ENCODE measurements around the gene KCNG3.

Gene KCNG3

DNA sequence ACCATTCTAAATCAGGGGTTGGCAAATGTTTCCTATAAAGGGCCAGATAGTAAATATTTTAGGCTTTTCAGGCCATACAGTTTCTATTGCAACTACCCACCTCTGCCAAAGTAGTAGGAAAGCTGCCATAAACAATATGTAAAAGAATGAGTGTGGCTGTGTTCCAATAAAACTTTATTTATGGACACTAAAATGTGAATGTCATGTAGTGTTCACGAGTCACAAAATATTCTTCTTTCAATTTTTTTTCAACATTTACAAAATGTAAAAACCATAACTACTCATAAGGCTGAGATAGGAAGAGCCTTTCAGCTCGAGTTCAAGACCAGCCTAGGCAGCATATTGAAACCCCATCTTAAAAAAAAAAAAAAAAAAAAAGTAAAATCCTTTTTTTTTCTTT, 13.4 kb downstream of the KCNG3 start:
- no peak for DNase-seq

DNA sequence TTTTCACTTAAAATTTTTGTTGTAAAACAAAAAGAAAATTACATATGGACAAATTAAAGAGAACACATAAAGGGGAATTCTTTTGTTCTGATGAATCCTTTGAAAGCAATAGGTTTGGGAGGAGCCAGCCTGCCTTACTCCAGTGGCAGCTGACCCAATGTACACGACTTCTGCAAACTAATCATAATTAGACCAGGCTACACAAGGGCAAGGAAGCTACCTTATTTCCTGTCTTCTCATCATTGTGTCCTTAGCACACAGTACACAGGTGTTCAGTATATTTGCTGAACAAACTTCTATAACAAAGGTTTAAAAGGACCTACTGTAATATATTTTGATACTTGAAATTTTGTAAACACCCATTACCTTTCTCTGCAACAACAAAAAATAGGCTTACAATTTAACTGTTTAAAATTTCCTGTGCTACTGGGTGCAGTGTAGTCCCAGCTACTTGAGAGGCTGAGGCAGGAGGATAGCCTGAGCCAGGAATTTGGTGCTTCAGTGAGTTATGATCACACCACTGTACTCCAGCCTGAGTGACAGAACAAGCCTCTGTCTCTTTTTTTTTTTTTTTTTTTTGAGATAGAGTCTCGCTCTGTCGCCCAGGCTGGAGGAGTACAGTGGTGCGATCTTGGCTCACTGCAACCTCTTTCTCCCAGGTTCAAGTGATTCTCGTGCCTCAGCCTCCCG, 18.9 kb downstream of the KCNG3 start:
- DNase-seq: no peak

DNA sequence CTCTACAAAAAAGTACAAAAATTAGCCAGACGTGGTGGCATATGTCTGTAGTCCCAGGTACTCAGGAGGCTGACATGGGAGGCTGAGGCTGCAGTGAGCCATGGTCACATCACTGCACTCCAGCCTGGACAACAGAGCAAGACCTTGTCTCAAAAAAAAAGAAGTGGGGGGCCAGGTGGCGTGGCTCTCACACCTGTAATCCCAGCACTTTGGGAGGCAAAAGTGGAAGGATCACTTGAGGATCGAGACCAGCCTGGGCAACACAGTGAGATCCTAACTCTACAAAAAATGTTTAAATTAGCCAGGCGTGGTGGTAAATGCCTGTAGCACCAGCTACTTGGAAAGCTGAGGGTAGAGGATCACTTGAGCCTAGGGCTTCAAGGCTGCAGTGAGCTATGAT, 23.1 kb downstream of the KCNG3 start:
- DNase-seq: no peak

DNA sequence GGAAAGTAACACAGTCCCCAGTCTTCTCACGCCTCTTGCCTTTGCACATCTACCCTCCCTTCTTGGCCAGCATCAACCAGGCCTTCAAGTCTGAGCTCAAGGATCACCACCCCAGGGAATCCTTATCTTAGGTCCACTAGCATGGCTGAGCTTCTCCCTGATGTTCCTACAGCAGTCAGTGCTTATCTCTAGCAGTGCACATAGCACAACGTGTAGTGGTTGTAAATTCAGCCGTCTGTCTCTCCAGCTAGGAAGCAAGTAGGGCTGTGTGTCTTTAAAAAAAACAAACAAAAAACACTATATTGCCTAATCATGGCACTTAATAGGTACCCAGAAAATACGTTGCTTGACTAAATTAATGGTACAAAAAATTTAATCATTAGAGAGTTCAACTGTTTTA, 29.2 kb downstream of the KCNG3 start:
- DNase-seq: no peak

DNA sequence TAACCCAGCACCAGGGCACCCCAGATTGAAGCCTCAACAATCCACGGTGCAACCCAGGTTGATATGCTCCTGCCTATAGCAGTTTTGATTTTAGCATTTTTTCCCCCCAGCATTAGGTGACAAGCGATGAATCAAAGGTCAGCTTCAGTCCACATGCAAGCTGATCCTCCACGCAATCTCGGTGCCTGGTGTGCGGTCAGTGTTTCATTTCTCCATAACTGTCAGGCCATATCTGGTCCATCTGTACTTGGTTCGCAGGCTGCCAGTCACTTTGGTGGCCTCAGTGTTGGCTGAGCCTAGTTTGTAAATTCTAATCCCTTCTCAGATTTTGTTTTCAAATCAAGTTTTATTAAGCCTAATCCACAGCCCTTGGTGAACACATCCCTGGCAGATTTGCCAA, 30.2 kb downstream of the KCNG3 start:
- DNase-seq: no peak

DNA sequence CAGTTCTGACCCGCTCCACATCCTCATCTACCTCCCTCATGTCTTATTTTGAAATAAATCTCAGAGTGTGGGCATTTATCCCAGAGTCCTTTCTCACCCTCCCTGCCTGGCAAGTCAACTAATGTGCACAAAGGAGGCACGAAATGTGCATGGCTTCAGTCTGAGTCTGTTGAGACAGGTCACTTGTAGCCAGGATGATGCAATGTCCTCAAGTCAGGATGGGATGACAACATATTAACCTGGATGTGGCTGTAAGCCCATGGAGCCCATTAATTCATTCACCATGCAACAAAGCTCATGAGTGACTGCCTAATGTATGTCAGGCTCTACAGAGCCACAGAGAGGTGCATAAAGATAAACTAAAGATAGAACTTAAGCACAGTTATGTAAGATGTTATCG, 34.5 kb downstream of the KCNG3 start:
- DNase-seq: no peak

DNA sequence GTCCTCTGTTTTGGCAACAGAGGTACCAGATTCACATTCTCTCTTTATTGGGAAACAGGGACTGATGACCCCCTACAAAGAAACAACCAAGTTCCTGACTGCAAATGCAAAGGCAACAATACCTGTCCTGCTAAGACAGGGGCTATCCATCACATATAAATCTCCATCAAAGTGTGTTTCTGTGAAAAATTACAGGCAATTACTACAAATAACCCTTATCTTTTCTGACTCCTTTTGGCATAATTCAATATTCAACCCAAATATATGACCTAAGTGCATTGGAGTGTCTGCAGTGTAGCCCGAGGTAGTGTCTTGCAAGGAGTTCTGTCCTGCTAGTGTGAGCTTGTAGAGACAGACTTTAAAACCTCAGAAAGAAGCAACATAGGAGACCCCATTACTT, 35.4 kb downstream of the KCNG3 start:
- DNase-seq: no peak

DNA sequence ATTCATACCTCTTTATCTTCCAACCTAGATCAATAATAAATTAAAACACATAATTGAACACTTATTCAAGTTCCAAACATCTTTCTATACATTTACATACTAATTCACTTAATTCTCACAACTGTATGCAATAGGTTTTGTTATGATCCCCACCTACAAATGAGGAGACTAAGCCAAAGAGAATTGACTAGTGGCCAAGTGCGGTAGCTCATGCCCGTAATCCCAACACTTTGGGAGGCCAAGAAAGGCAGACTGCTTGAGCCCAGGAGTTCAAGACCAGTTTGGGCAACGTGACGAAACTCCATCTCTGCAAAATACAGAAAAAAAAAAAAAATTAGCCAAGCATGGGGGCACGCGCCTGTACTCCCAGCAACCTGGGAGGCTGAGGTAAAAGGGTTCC, 36.8 kb downstream of the KCNG3 start:
- DNase-seq: no peak

DNA sequence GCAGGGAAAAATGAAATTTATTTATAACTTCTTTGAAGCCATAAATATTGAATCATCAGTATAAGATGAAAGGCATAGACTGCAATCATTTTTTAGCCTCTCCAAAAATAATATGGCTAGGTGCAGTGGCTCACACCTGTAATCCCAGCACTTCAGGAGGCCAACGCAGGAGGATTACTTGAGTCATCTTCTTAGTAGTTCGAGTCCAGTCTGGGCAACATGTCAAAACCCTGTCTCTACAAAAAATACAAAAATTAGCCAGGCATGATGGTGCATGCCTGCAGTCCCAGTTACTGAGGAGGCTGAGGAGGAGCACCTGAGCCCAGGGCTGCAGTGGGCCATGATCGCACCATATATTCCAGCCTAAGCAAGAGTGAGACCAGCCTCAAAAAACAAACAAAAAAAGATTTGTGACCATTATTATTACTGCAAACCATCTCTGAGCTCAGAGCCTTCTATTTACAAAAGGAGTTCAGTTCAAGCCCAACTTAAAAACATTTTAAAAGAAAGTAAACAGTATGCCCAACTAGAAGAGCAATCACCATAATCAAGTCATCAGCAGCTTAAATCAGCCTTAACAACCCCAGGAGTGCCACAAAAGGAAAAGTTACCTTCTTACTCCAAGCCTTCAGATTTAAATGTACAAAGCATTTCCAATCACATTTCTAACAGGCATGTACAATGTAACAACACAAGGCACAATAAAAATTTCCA, 37.5 kb downstream of the KCNG3 start:
- DNase-seq: no peak

DNA sequence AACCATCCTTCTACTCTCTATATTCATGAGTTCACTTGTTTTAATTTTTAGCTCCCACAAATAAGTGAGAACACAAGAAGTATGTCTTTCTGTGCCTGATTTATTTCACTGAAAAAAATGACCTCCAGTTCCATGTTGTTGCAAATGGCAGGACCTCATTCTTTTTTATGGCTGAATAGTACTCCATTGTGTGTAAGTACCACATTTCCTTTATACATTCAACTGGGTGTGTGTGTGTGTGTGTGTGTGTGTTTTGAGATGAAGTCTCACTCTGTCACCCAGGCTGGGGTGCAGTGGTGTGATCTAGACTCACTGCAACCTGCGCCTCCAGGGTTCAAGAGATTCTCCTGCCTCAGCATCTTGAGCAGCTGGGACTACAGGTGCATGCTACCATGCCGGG, 41.2 kb downstream of the KCNG3 start:
- no peak for DNase-seq

DNA sequence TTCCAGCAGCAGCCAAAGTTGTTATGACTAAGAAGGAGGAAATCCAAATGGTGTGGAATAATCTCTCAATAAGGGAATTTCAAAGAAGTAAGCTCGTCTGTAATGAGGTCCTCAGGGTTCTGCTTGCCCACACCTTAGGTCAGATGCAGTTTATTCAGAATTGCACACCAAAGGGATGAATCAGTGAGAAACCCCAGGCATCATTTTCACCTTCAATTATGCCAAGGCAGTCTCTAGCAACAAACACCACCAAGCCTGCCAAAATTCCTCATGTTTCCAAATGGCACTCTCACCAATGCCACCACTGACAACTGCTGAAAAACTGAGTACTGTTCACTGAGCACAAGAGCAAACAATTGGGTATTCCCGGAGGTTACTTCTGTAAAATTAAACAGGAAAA, 43.6 kb downstream of the KCNG3 start:
- no peak for DNase-seq

DNA sequence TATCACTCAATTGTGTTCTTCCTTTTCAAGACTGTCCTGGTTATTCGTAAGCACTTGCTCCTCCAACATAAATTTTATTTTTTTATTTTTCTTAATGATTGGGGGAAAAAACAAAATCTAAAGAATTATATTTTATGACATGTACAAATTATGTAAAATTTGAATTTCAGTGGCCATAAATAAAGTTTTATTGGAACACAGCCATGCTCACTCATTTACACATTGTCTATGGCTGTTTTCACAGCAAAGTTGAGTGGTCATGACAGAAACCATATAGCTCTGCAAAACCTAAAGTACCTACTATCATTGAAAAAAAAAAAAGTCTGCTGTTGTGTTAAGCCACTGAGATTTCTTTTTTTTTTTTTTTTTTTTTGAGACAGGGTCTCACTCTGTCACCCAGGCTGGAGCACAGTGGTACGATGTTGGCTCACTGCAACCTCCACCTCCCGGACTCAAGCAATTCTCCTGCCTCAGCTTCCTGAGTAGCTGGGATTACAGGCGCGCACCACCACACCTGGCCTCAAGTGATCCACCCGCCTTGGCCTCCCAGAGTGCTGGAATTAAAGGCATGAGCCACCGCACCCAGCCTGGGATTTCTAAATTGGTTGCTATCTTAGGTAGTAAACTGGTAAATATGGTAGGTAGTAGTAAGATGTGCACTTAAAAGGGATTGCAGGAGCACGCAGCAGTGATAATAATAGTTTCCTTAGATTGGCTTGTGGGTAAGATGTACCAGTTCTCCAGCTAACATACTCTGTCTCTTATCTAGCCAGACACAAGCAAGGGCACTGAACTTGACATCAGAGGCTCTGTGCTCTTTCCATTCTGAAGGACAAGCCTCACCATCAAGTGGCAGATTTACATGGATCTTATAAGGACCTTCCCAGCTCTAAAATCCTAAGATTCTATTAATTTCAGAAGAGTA, 44.4 kb downstream of the KCNG3 start:
- DNase-seq: no peak

DNA sequence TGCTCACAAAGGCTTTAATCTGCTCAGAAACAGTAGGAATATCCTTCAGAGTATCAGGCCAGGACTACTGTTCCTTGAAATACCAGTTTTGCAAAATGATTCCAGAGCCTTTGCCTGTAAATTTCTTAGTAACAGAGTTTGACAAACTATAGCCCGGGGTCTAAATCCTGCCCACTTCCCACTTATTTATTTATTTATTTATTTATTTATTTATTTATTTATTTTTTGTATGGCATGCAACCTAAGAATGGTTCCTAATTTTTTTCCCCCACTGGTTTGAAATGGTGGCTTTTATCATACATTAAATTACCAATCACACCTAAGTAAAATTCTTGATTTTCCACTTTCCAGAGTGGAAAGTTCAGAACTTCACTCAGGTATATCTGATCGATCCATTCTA, 45.6 kb downstream of the KCNG3 start:
- no peak for DNase-seq

DNA sequence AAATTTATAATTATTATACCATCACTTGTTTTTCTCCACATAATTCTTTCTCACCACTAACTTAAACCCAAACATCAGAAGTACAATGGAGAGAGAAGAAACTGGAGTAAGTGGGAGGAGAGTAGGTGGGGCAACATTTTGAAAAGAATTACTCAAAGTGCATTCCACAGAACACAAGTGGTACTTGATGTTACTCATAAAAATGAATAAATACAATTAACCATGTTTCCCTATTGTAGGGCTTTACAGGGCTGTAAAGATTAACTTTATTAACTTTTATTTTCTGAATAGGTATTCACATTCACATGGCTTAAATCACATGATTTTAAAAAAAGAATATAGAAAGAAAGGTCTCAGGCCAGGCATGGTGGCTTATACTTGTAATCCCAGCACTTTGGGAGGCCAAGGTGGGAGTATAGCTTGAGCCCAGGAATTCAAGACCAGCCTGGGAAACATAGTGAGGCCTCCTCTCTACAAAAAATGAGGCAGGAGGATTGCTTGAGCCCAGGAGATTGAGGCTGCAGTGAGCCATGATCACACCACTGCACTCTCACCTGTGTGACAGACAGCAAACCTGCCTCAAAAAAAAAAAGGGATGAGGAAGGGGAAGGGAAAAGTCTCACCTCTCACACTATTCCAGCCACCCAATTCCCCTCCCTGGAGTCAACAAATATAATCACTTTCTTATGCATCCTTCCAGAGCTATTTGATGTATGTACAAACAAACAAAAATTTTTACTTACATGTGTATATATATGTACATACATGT, 47.1 kb downstream of the KCNG3 start:
- no peak for DNase-seq

DNA sequence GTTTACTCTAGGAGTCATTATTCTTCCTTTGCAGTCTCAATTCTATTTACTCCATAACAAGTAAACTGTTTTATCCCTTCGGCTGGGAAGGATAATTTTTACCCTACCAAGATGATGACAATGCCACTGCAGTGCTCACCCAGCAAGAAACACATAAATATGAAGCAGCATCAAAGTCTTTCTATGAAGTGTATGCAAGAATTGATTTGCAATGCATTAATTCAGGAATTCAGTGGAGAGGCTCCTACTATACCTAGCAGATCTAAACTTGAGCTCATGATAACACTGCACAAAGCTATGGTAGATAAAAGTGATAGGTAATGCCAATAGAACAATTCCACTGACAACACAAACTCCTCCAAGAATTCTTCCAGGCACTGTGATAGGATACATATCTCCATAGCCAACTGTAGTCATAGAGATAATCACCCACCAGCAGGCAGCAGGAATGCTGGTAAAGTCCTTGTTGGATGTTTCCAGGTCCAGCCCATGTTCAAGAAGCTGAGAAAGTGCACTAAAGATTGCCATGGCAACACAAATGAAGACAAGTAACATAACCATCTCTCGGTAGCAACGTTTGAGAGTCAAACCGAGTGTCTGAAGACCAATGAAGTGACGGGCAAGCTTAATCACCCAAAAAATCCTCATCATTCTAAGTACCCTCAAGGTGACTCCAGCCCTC, 49.9 kb downstream of the KCNG3 start:
- no peak for DNase-seq

DNA sequence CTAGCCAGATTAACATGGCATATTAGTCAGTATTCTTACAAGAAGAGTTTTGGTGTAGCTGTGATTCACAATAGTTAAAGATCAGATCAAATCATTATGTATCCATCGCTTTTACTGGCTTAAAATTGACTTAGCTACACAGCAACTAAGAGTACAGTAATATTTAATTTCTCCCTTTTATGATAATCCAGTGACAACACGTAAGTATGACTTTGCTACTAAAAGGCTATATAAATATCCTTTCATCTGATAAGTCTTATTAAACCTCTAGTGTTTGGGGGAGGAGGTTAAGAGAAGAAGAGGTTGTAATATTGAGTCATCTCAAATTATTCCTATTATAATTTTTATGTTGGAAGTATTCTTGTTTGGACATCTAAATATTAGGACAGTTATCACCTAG, 51.0 kb downstream of the KCNG3 start:
- DNase-seq: no peak

DNA sequence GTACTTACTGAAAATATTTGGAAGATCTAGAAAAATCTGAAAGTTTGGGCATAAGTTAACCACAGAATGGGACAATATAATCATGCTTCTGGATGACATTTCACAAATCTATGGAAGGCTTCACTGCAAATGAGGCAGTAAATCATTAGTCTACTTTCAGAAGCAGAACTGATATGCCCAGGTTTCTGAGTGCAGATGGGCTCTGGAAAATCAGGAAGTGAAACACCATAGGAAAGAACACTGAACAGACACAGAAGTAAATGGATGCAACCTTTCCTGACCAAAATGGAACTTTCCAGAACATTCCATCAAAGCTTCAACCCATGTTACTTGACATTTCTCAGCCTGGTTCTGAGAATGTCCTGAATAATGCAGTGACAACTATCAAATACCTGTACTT, 55.1 kb downstream of the KCNG3 start:
- DNase-seq: no peak

DNA sequence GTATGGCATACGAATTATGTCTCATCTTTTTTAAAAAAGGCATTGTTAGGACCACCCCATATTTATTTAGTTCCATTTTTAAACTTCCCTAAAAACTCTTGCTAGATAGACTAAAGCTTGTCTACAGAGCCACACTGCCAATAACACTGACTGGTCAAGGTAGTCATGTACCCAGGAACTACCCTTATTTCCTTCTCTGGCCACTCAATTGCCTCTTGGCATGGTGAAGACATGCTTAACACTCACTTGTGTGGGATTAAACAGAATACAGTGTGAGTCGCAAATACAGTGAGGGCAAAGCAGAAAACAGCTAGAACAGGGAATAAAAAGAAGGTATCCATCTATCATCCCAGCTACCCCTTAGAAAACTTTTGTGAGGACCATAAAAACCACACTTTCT, 57.4 kb downstream of the KCNG3 start:
- DNase-seq: no peak

DNA sequence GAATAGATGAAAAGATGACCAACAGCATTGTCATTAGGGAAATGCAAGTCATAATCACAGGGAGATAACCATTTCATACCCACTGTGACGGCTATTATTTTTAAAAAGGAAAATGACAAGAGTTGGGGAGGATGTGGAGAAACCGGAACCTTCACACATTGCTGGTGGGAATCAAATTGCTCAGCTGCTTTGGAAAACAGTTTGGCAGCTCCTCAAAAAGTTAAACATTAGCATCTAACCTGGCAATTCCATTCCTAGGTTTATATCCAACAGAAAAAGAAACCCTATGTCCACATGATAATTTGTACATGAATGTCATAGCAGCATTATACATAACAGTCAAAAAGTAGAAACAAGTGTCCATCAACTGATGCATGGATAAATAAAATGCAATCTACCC, 58.2 kb downstream of the KCNG3 start:
- no peak for DNase-seq

DNA sequence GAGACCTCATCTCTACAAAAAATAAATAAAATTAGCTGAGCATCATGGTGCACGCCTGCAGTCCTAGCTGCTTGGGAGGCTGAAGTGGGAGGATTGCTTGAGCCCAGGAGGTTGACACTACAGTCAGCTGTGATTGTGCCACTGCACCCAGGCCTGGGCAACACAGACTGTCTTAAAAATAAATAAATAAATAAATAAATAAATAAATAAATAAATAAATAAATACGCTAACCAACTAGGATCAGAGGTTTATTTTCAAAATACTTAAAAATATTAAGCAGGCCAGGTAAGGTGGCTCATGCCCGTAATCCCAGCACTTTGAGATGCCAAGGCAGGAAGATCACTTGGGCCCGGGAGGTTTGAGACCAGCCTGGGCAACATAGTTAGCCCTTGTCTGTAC, 63.6 kb downstream of the KCNG3 start:
- no peak for DNase-seq

DNA sequence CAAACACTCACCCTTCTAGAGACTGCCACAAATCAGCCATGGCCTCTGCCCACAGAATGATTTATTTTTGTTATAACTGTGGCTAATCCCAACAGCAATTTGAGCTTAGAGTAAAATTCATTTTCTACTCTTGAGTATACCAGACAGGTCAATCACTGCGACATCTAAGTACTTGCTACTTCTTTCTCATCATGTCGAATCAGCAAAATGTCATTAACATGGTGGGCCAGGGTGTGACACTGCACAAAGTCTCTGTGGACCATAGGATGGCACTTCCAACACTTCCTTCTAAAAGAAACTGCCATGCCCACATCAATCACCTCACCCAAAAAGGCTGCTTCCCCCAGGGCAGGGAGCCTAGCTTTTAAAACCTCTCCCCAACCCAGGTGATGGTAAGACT, 64.4 kb downstream of the KCNG3 start:
- no peak for DNase-seq

DNA sequence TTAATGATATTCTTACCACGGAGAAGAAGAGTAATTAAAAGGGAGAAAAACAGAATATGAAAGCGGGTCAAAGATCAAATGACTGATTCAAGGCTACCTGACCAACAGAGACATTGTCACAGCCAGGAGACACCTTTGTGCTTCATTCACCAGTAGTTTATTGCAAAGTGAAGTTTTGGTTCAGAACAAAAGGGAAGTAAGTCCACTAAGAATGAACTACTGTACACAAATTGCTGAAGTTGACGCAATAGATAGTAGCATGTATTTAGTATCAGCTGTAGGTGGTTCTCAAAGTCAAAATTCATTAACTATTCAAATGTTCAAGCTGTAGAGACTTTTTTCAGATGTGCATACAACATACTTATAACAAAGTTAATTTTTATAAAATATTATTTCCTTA, 68.1 kb downstream of the KCNG3 start:
- DNase-seq: no peak

DNA sequence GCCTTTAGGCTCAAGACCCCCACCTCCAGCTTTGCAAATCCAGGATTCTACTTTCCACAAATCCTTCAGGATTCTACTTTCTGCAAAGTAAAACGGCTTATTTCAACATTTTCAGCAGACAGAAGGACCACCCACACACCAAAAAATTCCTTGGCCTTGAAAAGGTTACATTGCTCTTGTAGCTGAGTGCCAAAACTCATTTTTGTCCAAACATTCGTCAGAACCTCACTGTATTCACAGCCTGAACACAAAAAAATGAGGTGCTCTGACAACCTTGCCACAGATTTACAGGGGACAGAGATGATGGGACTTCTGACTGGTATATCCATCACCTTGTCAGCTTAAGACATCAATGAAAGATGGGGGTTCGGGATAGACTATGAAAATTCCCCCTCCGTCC, 69.7 kb downstream of the KCNG3 start:
- DNase-seq: no peak
